HEK293 (cell line): Measurements from ENCODE around the gene EMP1.

Experiments
- CTCF ChIA-PET: fragments of 350-600 bp; formaldehyde crosslinking; extraction: SDS; loops from one replicate; lab custom pipeline; 2021; ENCODE audit warnings: antibody characterized with exemption; lab: Yijun Ruan, JAX
- POLR2A ChIA-PET: fragments of 300-600 bp; formaldehyde crosslinking; extraction: SDS; loops from one replicate; lab custom pipeline; 2020; ENCODE audit warnings: antibody characterized with exemption, inconsistent platforms; lab: Yijun Ruan, JAX
- H3K27ac ChIP-seq: fragments of 200-500 bp; sonication (Bioruptor generic); 2 replicates; pipeline ENCODE4 v1.5.1; 2014; ENCODE audit warnings: low read depth, low read length, control low read depth, inconsistent platforms; ENCODE audit errors: extremely low read depth
- H3K36me3 ChIP-seq, 2 experiments: fragments of 200-500 bp in 1 of 2; sonication (Bioruptor generic) in 1 of 2; 1 replicate in 1 of 2; 2 replicates in 1 of 2; pipeline ENCODE4 v1.5.1; 2014 to 2017; ENCODE audit warnings: inconsistent platforms in 2 of 2, low read length in 2 of 2; ENCODE audit not compliant: control insufficient read depth in 2 of 2, insufficient read depth in 1 of 2
- H3K4me1 ChIP-seq: fragments of 200-500 bp; sonication (Bioruptor generic); 2 replicates; pipeline ENCODE4 v1.5.1; 2014; ENCODE audit warnings: mild to moderate bottlenecking, low read length, inconsistent platforms; ENCODE audit not compliant: control insufficient read depth, insufficient read depth
- H3K4me3 ChIP-seq: 2 replicates; pipeline ENCODE4 v1.5.1; 2011; ENCODE audit warnings: low read depth, mild to moderate bottlenecking, control low read depth, low read length, moderate library complexity
- H3K9me3 ChIP-seq: fragments of 200-500 bp; sonication (Bioruptor generic); 2 replicates; pipeline ENCODE4 v1.5.1; 2014; ENCODE audit warnings: low read depth, low read length, inconsistent platforms; ENCODE audit not compliant: control insufficient read depth, insufficient read depth
- ELK4 ChIP-seq: IDR thresholded peaks from 2 replicates; pipeline ENCODE4 v1.6.1; 2011; ENCODE audit warnings: mild to moderate bottlenecking, low read depth, low read length, borderline replicate concordance
- GLIS1 ChIP-seq: fragments of 450-650 bp; formaldehyde crosslinking; IDR thresholded peaks from 2 replicates; pipeline ENCODE4 v1.5.1; 2016; ENCODE audit warnings: missing biosample characterization, missing genetic modification characterization
- IKZF3 ChIP-seq: fragments of 450-650 bp; IDR thresholded peaks from 2 replicates; pipeline ENCODE4 v1.5.0; 2018; ENCODE audit warnings: missing biosample characterization, mild to moderate bottlenecking, missing genetic modification characterization, moderate library complexity
- KLF8 ChIP-seq: fragments of 450-650 bp; formaldehyde crosslinking; IDR thresholded peaks from 2 replicates; pipeline ENCODE4 v1.5.1; 2016; ENCODE audit warnings: missing biosample characterization, missing genetic modification characterization
- PRDM10 ChIP-seq: fragments of 450-650 bp; formaldehyde crosslinking; IDR thresholded peaks from 2 replicates; pipeline ENCODE4 v1.5.1; 2016; ENCODE audit warnings: missing biosample characterization, missing genetic modification characterization
- ZEB2 ChIP-seq: fragments of 450-650 bp; formaldehyde crosslinking; IDR thresholded peaks from 2 replicates; pipeline ENCODE4 v1.5.1; 2016; ENCODE audit warnings: missing biosample characterization, missing genetic modification characterization
- ZNF184 ChIP-seq: fragments of 450-650 bp; IDR thresholded peaks from 2 replicates; pipeline ENCODE4 v1.5.1; 2018; ENCODE audit warnings: missing biosample characterization, mild to moderate bottlenecking, missing genetic modification characterization
- ZNF600 ChIP-seq: fragments of 450-650 bp; formaldehyde crosslinking; IDR thresholded peaks from 2 replicates; pipeline ENCODE4 v1.5.1; 2016; ENCODE audit warnings: missing biosample characterization, missing genetic modification characterization
- ZNF639 ChIP-seq: fragments of 450-650 bp; formaldehyde crosslinking; IDR thresholded peaks from 2 replicates; pipeline ENCODE4 v1.5.1; 2016; ENCODE audit warnings: missing biosample characterization, missing genetic modification characterization
- ZNF660 ChIP-seq: fragments of 450-650 bp; IDR thresholded peaks from 2 replicates; pipeline ENCODE4 v1.5.1; 2018; ENCODE audit warnings: missing biosample characterization, mild to moderate bottlenecking, missing genetic modification characterization
- ZNF664 ChIP-seq: fragments of 450-650 bp; formaldehyde crosslinking; IDR thresholded peaks from 2 replicates; pipeline ENCODE4 v1.5.1; 2016; ENCODE audit warnings: missing biosample characterization, missing genetic modification characterization
- ZNF768 ChIP-seq: fragments of 450-650 bp; formaldehyde crosslinking; IDR thresholded peaks from 2 replicates; pipeline ENCODE4 v1.5.1; 2018; ENCODE audit warnings: missing biosample characterization, mild to moderate bottlenecking, missing genetic modification characterization
- ZNF785 ChIP-seq: fragments of 450-650 bp; formaldehyde crosslinking; IDR thresholded peaks from 2 replicates; pipeline ENCODE4 v1.5.1; 2016; ENCODE audit warnings: missing biosample characterization, missing genetic modification characterization
- TF ChIP-seq, protein P1 (sequence below): fragments of 450-650 bp; formaldehyde crosslinking; IDR thresholded peaks from 2 replicates; pipeline ENCODE4 v1.5.1; 2016; ENCODE audit warnings: missing biosample characterization, missing genetic modification characterization
- TF ChIP-seq, protein P2 (sequence below): sonication (generic); formaldehyde crosslinking; IDR thresholded peaks from 2 replicates; pipeline ENCODE4 v1.8.1; 2022; ENCODE audit warnings: mild to moderate bottlenecking, moderate library complexity, missing genetic modification reagents
- TF ChIP-seq, protein P3 (sequence below): fragments of 450-650 bp; formaldehyde crosslinking; IDR thresholded peaks from 2 replicates; pipeline ENCODE4 v1.5.1; 2017; ENCODE audit warnings: missing biosample characterization, mild to moderate bottlenecking, missing genetic modification characterization, moderate library complexity

Gene EMP1

DNA sequence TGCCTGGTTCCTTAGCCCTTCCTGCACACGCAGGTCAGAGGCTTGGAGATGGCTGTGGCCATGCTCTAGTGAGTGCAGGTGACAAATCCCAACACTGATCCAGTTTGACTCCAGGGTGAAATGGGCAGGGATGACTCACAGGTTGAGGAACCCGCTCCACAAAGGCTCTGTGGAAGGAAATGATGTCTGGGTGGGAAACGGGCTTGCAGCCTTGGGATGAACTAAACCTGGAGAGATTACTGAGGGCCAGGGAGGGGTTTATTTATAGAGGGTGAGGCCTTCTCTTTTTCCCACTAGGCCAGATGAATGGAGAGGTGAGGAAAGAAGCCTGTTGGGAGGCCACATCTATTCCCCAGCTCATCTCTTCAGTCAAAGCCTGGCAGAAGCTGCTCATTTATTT, 29.3 kb upstream of the EMP1 start (continued):
- TF ChIP-seq PRDM10 (tag by site-specific recombination) (no peak), ELK4 (no peak), ZNF600 (tag by site-specific recombination) (no peak), ZEB2 (tag by site-specific recombination) (no peak), KLF8 (tag by site-specific recombination) (no peak), ZNF660 (tag by site-specific recombination) (no peak)
- TF ChIP-seq, protein P1, sequence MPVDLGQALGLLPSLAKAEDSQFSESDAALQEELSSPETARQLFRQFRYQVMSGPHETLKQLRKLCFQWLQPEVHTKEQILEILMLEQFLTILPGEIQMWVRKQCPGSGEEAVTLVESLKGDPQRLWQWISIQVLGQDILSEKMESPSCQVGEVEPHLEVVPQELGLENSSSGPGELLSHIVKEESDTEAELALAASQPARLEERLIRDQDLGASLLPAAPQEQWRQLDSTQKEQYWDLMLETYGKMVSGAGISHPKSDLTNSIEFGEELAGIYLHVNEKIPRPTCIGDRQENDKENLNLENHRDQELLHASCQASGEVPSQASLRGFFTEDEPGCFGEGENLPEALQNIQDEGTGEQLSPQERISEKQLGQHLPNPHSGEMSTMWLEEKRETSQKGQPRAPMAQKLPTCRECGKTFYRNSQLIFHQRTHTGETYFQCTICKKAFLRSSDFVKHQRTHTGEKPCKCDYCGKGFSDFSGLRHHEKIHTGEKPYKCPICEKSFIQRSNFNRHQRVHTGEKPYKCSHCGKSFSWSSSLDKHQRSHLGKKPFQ = no peak
- TF ChIP-seq, protein P2, sequence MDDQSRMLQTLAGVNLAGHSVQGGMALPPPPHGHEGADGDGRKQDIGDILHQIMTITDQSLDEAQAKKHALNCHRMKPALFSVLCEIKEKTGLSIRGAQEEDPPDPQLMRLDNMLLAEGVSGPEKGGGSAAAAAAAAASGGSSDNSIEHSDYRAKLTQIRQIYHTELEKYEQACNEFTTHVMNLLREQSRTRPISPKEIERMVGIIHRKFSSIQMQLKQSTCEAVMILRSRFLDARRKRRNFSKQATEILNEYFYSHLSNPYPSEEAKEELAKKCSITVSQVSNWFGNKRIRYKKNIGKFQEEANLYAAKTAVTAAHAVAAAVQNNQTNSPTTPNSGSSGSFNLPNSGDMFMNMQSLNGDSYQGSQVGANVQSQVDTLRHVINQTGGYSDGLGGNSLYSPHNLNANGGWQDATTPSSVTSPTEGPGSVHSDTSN (CRISPR knock-in tag) = no peak

DNA sequence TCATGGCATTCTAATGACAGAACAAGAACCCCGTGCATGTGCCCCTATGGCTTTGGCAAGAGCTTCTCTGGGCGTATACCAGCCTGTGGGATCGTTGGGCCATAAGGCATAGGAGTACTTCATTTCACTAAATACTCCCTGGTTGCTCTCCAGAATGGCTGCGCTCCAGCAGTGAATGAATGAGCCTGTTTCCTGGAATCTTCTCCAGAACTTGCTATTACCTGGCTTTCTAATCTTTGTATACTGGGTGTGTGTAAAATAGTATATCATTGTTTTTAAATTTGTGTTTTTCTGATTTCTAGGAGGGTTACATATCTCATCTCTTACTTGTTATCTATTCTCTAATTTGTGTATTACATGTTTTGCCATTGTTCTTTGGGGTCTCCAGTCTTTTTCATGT, 28.6 kb upstream of the EMP1 start:
- CTCF ChIA-PET = interaction anchor here (0.6 kb wide), 1 partner anchor 998 kb away, joined by 4 read pairs; no protein-coding TSS in a partner anchor
- Histone ChIP-seq H3K4me1 (no peaks in the 10 kb centered on the region), H3K4me3 (no peak overlapping the region), H3K27ac (no peak overlapping the region), H3K36me3 (no peaks in the 10 kb centered on the region), H3K9me3 (no peaks in the 10 kb centered on the region)
- no peak for TF ChIP-seq ZNF768 (tag by site-specific recombination)
- peak; percentile 99 for TF ChIP-seq ZNF184 (tag by site-specific recombination)
- POLR2A ChIA-PET = no interaction called here

DNA sequence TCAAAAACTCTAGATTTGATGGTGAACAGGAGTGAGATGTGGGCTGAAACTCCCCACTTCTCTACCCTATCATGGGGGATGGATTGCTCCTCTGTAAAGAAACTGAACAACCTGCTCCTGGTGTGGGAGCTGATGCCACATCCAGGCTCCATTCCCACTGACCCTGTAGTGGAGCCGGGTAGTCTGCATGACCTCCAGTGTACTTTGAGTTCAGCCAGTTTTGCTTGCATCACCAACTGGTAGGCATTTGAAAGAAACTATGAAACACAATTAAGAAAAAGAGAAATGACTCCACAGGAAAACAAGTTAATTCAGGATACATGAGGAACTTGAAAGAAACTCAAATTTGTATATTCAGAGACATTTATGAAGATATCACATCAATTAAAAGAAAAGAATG, 27.3 kb upstream of the EMP1 start:
- CTCF ChIA-PET = interaction anchor here (1.2 kb wide), 1 partner anchor 8 kb away, joined by 4 read pairs; no protein-coding TSS in a partner anchor
- Histone ChIP-seq H3K4me3 (no peak overlapping the region), H3K36me3 (no peaks in the 10 kb centered on the region), H3K27ac (no peak overlapping the region), H3K4me1 (no peaks in the 10 kb centered on the region), H3K9me3 (no peaks in the 10 kb centered on the region)
- POLR2A ChIA-PET = no interaction called here
- no peak for TF ChIP-seq ZNF664 (tag by site-specific recombination)
- TF ChIP-seq, protein P3, sequence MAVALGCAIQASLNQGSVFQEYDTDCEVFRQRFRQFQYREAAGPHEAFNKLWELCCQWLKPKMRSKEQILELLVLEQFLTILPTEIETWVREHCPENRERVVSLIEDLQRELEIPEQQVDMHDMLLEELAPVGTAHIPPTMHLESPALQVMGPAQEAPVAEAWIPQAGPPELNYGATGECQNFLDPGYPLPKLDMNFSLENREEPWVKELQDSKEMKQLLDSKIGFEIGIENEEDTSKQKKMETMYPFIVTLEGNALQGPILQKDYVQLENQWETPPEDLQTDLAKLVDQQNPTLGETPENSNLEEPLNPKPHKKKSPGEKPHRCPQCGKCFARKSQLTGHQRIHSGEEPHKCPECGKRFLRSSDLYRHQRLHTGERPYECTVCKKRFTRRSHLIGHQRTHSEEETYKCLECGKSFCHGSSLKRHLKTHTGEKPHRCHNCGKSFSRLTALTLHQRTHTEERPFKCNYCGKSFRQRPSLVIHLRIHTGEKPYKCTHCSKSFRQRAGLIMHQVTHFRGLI (tag by site-specific recombination) = no peak
- TF ChIP-seq ZNF785 (tag by site-specific recombination) = no peak
- TF ChIP-seq GLIS1 = no peak
- TF ChIP-seq ZNF639 = no peak
- TF ChIP-seq IKZF3 (tag by site-specific recombination) = no peak
